ENCODE data around the gene IBA57. TPM values are rescaled to one million over a fixed set of nuclear protein-coding genes. Genes with fewer than 3 reads are reported as not detected.

IBA57 gene
- total and polyA plus RNA-seq, 2 of the 8 experiments (the other 6 are each of a cell fraction or from before 2014, with no cell fraction given), result 2.6 to 5.9 TPM

GRCh38 chr1:228157729-228158126 lies 7.9 kb upstream of the IBA57 start (continued):
- TF ChIP-seq JUN (IDR thresholded peaks at IDR 0.05; ENCODE audit: low read depth, low read length) (no peak), YY1 (IDR thresholded peaks at IDR 0.05; ENCODE audit: low read depth, low read length) (no peak)
